GM12872 (cell line): Measurements from ENCODE around the gene RNF40.

Source experiments
- CTCF ChIP-seq: IDR thresholded peaks from 3 replicates; pipeline ENCODE4 v1.5.1; 2011; ENCODE audit warnings: low read depth, mild to moderate bottlenecking, low read length, moderate library complexity; ENCODE audit not compliant: insufficient read depth

RNF40 gene

DNA sequence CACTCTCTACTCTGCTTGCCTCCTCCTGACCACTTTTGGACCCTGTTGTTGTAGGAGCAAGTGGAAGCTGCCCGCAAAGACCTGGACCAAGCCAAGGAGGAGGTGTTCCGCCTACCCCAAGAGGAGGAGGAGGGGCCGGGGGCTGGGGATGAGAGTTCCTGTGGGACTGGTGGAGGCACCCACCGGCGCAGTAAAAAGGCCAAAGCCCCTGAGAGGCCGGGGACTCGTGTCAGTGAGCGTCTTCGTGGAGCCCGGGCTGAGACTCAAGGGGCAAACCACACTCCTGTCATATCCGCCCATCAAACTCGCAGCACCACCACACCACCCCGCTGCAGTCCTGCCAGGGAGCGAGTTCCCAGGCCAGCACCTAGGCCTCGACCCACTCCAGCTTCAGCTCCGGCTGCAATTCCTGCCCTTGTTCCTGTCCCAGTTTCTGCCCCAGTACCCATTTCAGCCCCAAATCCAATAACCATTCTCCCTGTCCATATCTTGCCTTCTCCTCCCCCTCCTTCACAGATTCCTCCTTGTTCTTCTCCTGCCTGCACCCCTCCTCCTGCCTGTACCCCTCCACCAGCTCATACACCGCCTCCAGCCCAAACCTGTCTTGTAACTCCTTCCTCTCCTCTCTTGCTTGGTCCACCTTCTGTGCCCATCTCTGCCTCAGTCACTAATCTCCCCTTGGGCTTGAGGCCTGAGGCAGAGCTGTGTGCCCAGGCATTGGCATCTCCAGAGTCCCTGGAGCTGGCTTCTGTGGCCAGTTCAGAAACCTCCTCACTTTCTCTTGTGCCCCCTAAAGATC lies 24.9 kb upstream of the RNF40 start:
- TF ChIP-seq CTCF: no peak

- TF ChIP-seq CTCF: no peak
These were observed 24.1 kb upstream of the RNF40 start for GRCh38 chr16:30737794-30738648.

DNA sequence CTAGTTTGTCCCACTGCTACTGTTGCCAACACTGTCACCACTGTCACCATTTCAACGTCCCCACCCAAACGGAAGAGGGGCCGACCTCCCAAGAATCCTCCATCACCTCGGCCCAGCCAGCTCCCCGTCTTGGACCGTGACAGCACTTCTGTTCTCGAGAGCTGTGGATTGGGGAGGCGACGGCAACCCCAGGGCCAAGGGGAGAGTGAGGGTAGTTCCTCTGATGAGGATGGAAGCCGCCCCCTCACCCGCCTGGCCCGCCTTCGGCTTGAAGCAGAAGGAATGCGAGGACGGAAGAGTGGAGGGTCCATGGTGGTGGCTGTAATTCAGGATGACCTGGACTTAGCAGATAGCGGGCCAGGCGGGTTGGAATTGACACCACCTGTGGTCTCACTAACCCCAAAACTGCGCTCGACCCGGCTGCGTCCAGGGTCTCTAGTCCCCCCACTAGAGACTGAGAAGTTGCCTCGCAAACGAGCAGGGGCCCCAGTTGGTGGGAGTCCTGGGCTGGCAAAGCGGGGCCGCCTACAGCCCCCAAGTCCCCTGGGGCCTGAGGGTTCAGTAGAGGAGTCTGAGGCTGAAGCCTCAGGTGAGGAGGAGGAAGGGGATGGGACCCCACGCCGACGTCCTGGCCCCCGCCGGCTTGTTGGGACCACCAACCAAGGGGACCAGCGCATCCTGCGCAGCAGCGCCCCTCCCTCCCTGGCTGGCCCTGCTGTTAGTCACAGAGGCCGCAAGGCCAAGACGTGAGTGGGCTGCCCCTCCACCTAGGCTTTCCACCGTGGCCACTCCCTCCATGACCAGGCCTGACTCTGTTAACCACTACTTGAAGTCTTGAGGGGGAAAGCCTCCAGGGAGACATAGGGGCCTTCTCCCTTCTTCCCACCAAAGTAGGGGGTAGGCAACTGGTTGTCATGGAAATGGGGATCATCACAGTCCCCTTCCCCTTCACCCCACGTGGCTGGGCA lies 22.9 kb upstream of the RNF40 start:
- TF ChIP-seq CTCF: no peak

DNA sequence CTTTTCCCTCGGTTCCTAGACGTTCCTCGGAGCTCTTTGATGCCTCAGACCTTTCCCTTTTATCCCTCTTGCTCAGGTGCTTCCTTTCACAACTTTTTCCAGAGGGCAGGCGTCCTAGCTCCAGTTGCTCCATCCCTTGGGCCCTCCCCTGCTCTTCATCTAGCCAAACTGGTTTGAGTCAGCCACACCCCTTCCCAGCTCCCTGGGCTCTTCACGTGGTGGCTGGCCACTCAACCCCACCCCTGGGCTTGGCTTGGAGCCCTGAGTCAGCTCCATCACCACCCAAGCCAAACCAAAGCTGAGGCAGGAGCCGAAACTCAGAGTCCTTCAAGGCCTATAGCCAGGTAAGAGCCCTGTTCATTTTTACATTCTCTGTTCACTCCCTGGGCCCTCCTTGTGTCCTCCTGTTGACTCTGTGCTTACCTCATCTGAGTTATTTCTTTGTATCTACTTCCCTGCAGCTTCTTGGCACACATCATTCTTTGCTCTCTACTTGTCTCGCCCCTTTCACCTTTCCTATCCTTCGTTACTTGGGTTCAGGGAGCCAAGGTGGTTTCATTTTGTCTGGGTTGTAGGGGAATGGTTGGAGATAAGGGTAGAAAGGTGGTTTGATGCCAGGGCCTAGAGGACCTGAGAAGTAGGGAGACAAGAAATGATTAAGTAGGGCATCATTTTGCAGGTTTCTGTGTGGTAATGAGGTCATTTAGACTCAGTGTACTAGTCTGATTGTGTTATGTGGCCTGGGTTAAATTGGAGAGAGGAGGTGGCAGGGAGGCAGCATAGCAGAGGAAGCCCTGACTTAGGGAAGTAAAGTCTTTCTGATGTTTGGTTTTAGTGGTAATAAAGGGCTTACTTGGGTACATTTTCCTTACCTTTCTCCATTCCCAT lies 21.5 kb upstream of the RNF40 start:
- no peak for TF ChIP-seq CTCF

GRCh38 chr16:30741461-30741914 lies 20.6 kb upstream of the RNF40 start:
- TF ChIP-seq CTCF: no peak

DNA sequence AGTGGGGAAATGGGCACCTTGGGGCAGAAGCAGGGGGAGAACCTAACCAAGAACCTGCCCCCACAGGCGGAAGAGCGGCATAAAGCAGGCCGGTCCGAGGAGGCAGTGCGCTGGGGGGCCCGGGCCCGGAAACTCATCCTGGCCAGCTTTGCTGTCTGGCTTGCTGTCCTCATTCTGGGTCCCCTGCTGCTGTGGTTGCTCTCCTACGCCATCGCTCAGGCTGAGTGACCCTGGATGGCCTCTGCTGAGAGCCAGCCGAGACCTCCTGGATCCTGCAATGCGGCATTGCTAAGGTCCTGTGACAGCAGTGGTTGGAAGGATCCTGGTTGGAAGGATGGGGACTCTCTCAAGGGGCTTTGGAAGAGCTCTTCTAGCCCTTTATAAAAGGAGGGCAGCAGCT lies 18.4 kb upstream of the RNF40 start:
- TF ChIP-seq CTCF: no peak
